Astrocyte of the spinal cord (primary cell): ENCODE measurements around the gene MAGEC1.

Source experiments
- DNase-seq: peaks from one replicate; pipeline ENCODE4 v3.0.0; 2011; ENCODE audit warnings: low read depth, low spot score
- H3K4me3 ChIP-seq: 2 replicates; pipeline ENCODE4 v1.5.1; 2011; ENCODE audit warnings: low read depth, mild to moderate bottlenecking, low read length, moderate library complexity
- CTCF ChIP-seq: IDR thresholded peaks from 2 replicates; pipeline ENCODE4 v1.5.1; 2012; ENCODE audit warnings: low read depth, mild to moderate bottlenecking, low read length, inconsistent platforms
- in situ Hi-C: cut with HindIII; loops from 2 replicates; pipeline ENCODE4 v1.10.0; 2017; ENCODE audit warnings: low sequenced_read_pairs

The MAGEC1 gene

GRCh38 chrX:141941234-141941633 is 37.5 kb downstream of the MAGEC1 start:
- in situ Hi-C loops, result no loop called here
- no peak for DNase-seq
- H3K4me3 ChIP-seq, result no peak overlapping the region
- no peak for TF ChIP-seq CTCF

GRCh38 chrX:141945426-141945825 is 41.7 kb downstream of the MAGEC1 start:
- H3K4me3 ChIP-seq, result no peak overlapping the region
- in situ Hi-C loops, result no loop called here
- TF ChIP-seq CTCF, result no peak
- no peak for DNase-seq

- no peak for DNase-seq
- no peak overlapping the region for H3K4me3 ChIP-seq
- TF ChIP-seq CTCF, result no peak
- in situ Hi-C loops, result no loop called here
Measured at GRCh38 chrX:141947350-141947749, 43.7 kb downstream of the MAGEC1 start.

- in situ Hi-C loops, result no loop called here
- H3K4me3 ChIP-seq, result no peak overlapping the region
- DNase-seq, result no peak
- TF ChIP-seq CTCF, result no peak
Measured at GRCh38 chrX:141952603-141953002, 48.9 kb downstream of the MAGEC1 start.

- TF ChIP-seq CTCF, result no peak
- in situ Hi-C loops, result no loop called here
- no peak overlapping the region for H3K4me3 ChIP-seq
- DNase-seq, result no peak
Measured at GRCh38 chrX:141958675-141959074, 55.0 kb downstream of the MAGEC1 start.
